ENCODE results near the gene MAGI3.
"Not testable (repeated sequence)": the region's sequence is repeated elsewhere in the genome, so short reads cannot be mapped to it uniquely, and the experiment has no call there.

Gene MAGI3

GRCh38 chr1:113505357-113505756 lies 115.0 kb downstream of the MAGI3 start:
- no peak for DNase-seq (ENCODE audit: low read depth)
- H3K4me3 ChIP-seq (ENCODE audit: low read depth, low read length), result no peak overlapping the region

- H3K4me3 ChIP-seq (ENCODE audit: low read depth, low read length), result no peak overlapping the region
- no peak for DNase-seq (ENCODE audit: low read depth)
Observed at GRCh38 chr1:113507552-113508214, 117.4 kb downstream of the MAGI3 start.

GRCh38 chr1:113508364-113509164 lies 118.2 kb downstream of the MAGI3 start:
- no peak for DNase-seq (ENCODE audit: low read depth)
- no peak overlapping the region for H3K4me3 ChIP-seq (ENCODE audit: low read depth, low read length)

GRCh38 chr1:113509766-113510165 lies 119.5 kb downstream of the MAGI3 start:
- not testable (repeated sequence) for DNase-seq (ENCODE audit: low read depth); H3K4me3 ChIP-seq (ENCODE audit: low read depth, low read length)

GRCh38 chr1:113511269-113511668 lies 121.0 kb downstream of the MAGI3 start:
- DNase-seq (ENCODE audit: low read depth), result no peak
- H3K4me3 ChIP-seq (ENCODE audit: low read depth, low read length), result no peak overlapping the region

GRCh38 chr1:113515498-113515897 lies 125.2 kb downstream of the MAGI3 start:
- no peak overlapping the region for H3K4me3 ChIP-seq (ENCODE audit: low read depth, low read length)
- DNase-seq (ENCODE audit: low read depth), result no peak

GRCh38 chr1:113517346-113517745 lies 127.0 kb downstream of the MAGI3 start:
- H3K4me3 ChIP-seq (ENCODE audit: low read depth, low read length), result no peak overlapping the region
- DNase-seq (ENCODE audit: low read depth), result no peak

- DNase-seq (ENCODE audit: low read depth), result no peak
- H3K4me3 ChIP-seq (ENCODE audit: low read depth, low read length), result no peak overlapping the region
Observed at GRCh38 chr1:113517983-113518382, 127.7 kb downstream of the MAGI3 start.

GRCh38 chr1:113519556-113519955 lies 129.2 kb downstream of the MAGI3 start:
- no peak for DNase-seq (ENCODE audit: low read depth)
- no peak overlapping the region for H3K4me3 ChIP-seq (ENCODE audit: low read depth, low read length)

GRCh38 chr1:113530021-113530420 lies 139.7 kb downstream of the MAGI3 start:
- no peak for DNase-seq (ENCODE audit: low read depth)
- no peak overlapping the region for H3K4me3 ChIP-seq (ENCODE audit: low read depth, low read length)

- DNase-seq (ENCODE audit: low read depth), result no peak
Observed at GRCh38 chr1:113531321-113531720, 141.0 kb downstream of the MAGI3 start.

GRCh38 chr1:113533061-113533460 lies 142.7 kb downstream of the MAGI3 start:
- DNase-seq (ENCODE audit: low read depth), result no peak
- H3K4me3 ChIP-seq (ENCODE audit: low read depth, low read length), result no peak overlapping the region

More at GRCh38 chr1:113531321-113531720, 141.0 kb downstream of the MAGI3 start:
- H3K4me3 ChIP-seq (ENCODE audit: low read depth, low read length), result no peak overlapping the region

- DNase-seq (ENCODE audit: low read depth), result peak; percentile 53
- H3K4me3 ChIP-seq (ENCODE audit: low read depth, low read length), result no peak overlapping the region
Observed at GRCh38 chr1:113534130-113534817, 144.0 kb downstream of the MAGI3 start.

- no peak overlapping the region for H3K4me3 ChIP-seq (ENCODE audit: low read depth, low read length)
- no peak for DNase-seq (ENCODE audit: low read depth)
Observed at GRCh38 chr1:113534875-113535274, 144.6 kb downstream of the MAGI3 start.

- H3K4me3 ChIP-seq (ENCODE audit: low read depth, low read length), result no peak overlapping the region
- DNase-seq (ENCODE audit: low read depth), result no peak
Observed at GRCh38 chr1:113536182-113536780, 146.0 kb downstream of the MAGI3 start.

- H3K4me3 ChIP-seq (ENCODE audit: low read depth, low read length), result no peak overlapping the region
- no peak for DNase-seq (ENCODE audit: low read depth)
Observed at GRCh38 chr1:113538225-113538624, 147.9 kb downstream of the MAGI3 start.

GRCh38 chr1:113540335-113540734 lies 150.0 kb downstream of the MAGI3 start:
- H3K4me3 ChIP-seq (ENCODE audit: low read depth, low read length), result no peak overlapping the region
- DNase-seq (ENCODE audit: low read depth), result no peak

- DNase-seq (ENCODE audit: low read depth), result no peak
- H3K4me3 ChIP-seq (ENCODE audit: low read depth, low read length), result no peak overlapping the region
Observed at GRCh38 chr1:113541106-113541505, 150.8 kb downstream of the MAGI3 start.

- peak; percentile 85 for DNase-seq (ENCODE audit: low read depth)
Observed at GRCh38 chr1:113542221-113542701, 151.9 kb downstream of the MAGI3 start.

GRCh38 chr1:113543110-113543509 lies 152.8 kb downstream of the MAGI3 start:
- no peak for DNase-seq (ENCODE audit: low read depth)

More at GRCh38 chr1:113542221-113542701, 151.9 kb downstream of the MAGI3 start:
- no peak overlapping the region for H3K4me3 ChIP-seq (ENCODE audit: low read depth, low read length)

More at GRCh38 chr1:113543110-113543509, 152.8 kb downstream of the MAGI3 start:
- no peak overlapping the region for H3K4me3 ChIP-seq (ENCODE audit: low read depth, low read length)
